Keratinocyte (primary cell): ENCODE measurements around the gene CSK. TPM values are rescaled to one million over a fixed set of nuclear protein-coding genes. Genes with fewer than 3 reads are reported as not detected.

Experiments
- DNase-seq: peaks from one replicate; pipeline ENCODE4 v3.0.0-alpha.2; 2011; ENCODE audit warnings: low read depth, missing footprints, low spot score
- FAIRE-seq: peaks from 2 replicates; lab custom pipeline; 2011; peaks lifted over from hg19 to GRCh38; lab: Jason Lieb, UNC
- H2AFZ ChIP-seq: 2 replicates; pipeline ENCODE4 v1.6.0; 2012; ENCODE audit warnings: low read length, control low read depth, inconsistent platforms; ENCODE audit not compliant: control insufficient read depth
- H3K27ac ChIP-seq: 2 replicates; pipeline ENCODE4 v1.5.1; 2011; ENCODE audit warnings: low read length; ENCODE audit not compliant: control insufficient read depth, insufficient read depth
- H3K27me3 ChIP-seq: 3 replicates; pipeline ENCODE4 v1.6.0; 2011; ENCODE audit warnings: low read length; ENCODE audit not compliant: control insufficient read depth, insufficient read depth; ENCODE audit errors: extremely low read depth
- H3K36me3 ChIP-seq, 2 experiments: 2 replicates in 1 of 2; 3 replicates in 1 of 2; pipeline ENCODE4 v1.5.1; 2011; ENCODE audit warnings: low read length in 2 of 2, mild to moderate bottlenecking in 1 of 2; ENCODE audit not compliant: control insufficient read depth in 2 of 2, insufficient read depth in 2 of 2; ENCODE audit errors: extremely low read depth in 1 of 2
- H3K4me1 ChIP-seq: 3 replicates; pipeline ENCODE4 v1.5.1; 2011; ENCODE audit warnings: low read length; ENCODE audit not compliant: control insufficient read depth, insufficient read depth; ENCODE audit errors: extremely low read depth
- H3K4me2 ChIP-seq: 3 replicates; pipeline ENCODE4 v1.6.0; 2011; ENCODE audit warnings: low read depth, low read length; ENCODE audit not compliant: control insufficient read depth, insufficient read depth; ENCODE audit errors: extremely low read depth
- H3K4me3 ChIP-seq, 3 experiments: fragments of 200-600 bp in 1 of 3; sonication (generic) in 1 of 3; 2 replicates in 2 of 3; 3 replicates in 1 of 3; pipeline ENCODE4 v1.5.1; 2011 to 2016; ENCODE audit warnings: low read length in 3 of 3, mild to moderate bottlenecking in 3 of 3, control low read depth in 2 of 3, inconsistent platforms in 1 of 3, low read depth in 1 of 3, mixed read lengths in 1 of 3, mixed run types in 1 of 3, moderate library complexity in 1 of 3; ENCODE audit not compliant: control insufficient read depth in 2 of 3, insufficient read depth in 2 of 3; ENCODE audit errors: extremely low read depth in 1 of 3
- H3K79me2 ChIP-seq: 2 replicates; pipeline ENCODE4 v1.6.0; 2012; ENCODE audit warnings: low read length; ENCODE audit not compliant: control insufficient read depth, insufficient read depth
- H3K9ac ChIP-seq: 3 replicates; pipeline ENCODE4 v1.6.0; 2011; ENCODE audit warnings: low read length; ENCODE audit not compliant: control insufficient read depth, insufficient read depth; ENCODE audit errors: extremely low read depth
- H3K9me1 ChIP-seq: 3 replicates; pipeline ENCODE4 v1.6.0; 2011; ENCODE audit warnings: low read length; ENCODE audit not compliant: control insufficient read depth, insufficient read depth; ENCODE audit errors: extremely low read depth
- H3K9me3 ChIP-seq: 2 replicates; pipeline ENCODE4 v1.5.1; 2012; ENCODE audit warnings: low read depth, low read length; ENCODE audit not compliant: control insufficient read depth
- H4K20me1 ChIP-seq: 3 replicates; pipeline ENCODE4 v1.6.0; 2011; ENCODE audit warnings: low read length; ENCODE audit not compliant: control insufficient read depth, insufficient read depth; ENCODE audit errors: extremely low read depth
- CTCF ChIP-seq, 3 experiments: IDR thresholded peaks in 1 of 3; conservative IDR thresholded peaks in 1 of 3; optimal IDR thresholded peaks in 1 of 3; 2 replicates in 2 of 3; 3 replicates in 1 of 3; pipeline versions ENCODE3 to v1.5.1; 2011; ENCODE audit warnings: low read length in 3 of 3, mild to moderate bottlenecking in 3 of 3, moderate library complexity in 2 of 3, control low read depth in 1 of 3, inconsistent platforms in 1 of 3; ENCODE audit not compliant: insufficient read depth in 2 of 3; ENCODE audit errors: extremely low read depth in 1 of 3
- EZH2 ChIP-seq: IDR thresholded peaks from one replicate; pipeline ENCODE4 v1.6.1; 2012; ENCODE audit warnings: inconsistent platforms, mild to moderate bottlenecking, low read length, moderate library complexity
- dilution Hi-C: fragments of 300-500 bp; cut with MboI; formaldehyde crosslinking; loops from one replicate; pipeline ENCODE4 v1.7.0; 2020; ENCODE audit warnings: low sequenced_read_pairs; ENCODE audit not compliant: extremely low pct_ligation_motif_present
- polyA plus RNA-seq, 5 experiments: library from polyadenylated mRNA; depleted of rRNA in 3 of 5; stranded (reverse) in 3 of 5; stranded (forward) in 1 of 5; unstranded in 1 of 5; fragments of >200 nt; gene quantifications; 1 replicate in 1 of 5; 2 replicates in 3 of 5; 3 replicates in 1 of 5; pipeline versions ENCODE4 v1.2.1 to v1.2.3, GENCODE V29; 2011 to 2012; ENCODE audit warnings: missing spikeins in 2 of 5, low read depth in 1 of 5, low replicate concordance in 1 of 5

Gene CSK
- polyA plus RNA-seq, 1 donor (not counting 4 experiments of a cell fraction or from before 2014, with no cell fraction given): 17.2 TPM

GRCh38 chr15:74802862-74803447, 21.1 kb downstream of the CSK start:
- no peak overlapping the region for H2AFZ ChIP-seq
- H3K36me3 ChIP-seq: peaks cover 31 to 35% of the 10 kb centered on the region in 2 experiments
- no peak overlapping the region for H3K27ac ChIP-seq
- H3K9me1 ChIP-seq: no peaks in the 10 kb centered on the region
- dilution Hi-C loops: no loop called here
- peaks cover under 1% of the 10 kb centered on the region for H4K20me1 ChIP-seq
- peaks cover 6% of the 10 kb centered on the region for H3K79me2 ChIP-seq
- no peak for DNase-seq
- TF ChIP-seq CTCF (optimal IDR thresholded peaks at IDR 0.05 in 1 of 3, IDR thresholded peaks at IDR 0.05 in 1 of 3, conservative IDR thresholded peaks at IDR 0.05 in 1 of 3; ENCODE audit: extremely low read depth in 1 of 3, insufficient read depth in 2 of 3, low read length in 3 of 3) (no peak), EZH2 (no peak)
- peaks cover 17% of the 10 kb centered on the region for H3K4me1 ChIP-seq
- H3K4me2 ChIP-seq: no peak overlapping the region
- no peaks in the 10 kb centered on the region for H3K27me3 ChIP-seq
- no peaks in the 10 kb centered on the region for H3K9me3 ChIP-seq
- no peak overlapping the region for H3K4me3 ChIP-seq
- no peak overlapping the region for H3K9ac ChIP-seq
- FAIRE-seq: no peak

- H3K36me3 ChIP-seq: peaks cover 24 to 27% of the 10 kb centered on the region in 2 experiments
- no peak for TF ChIP-seq CTCF (optimal IDR thresholded peaks at IDR 0.05 in 1 of 3, IDR thresholded peaks at IDR 0.05 in 1 of 3, conservative IDR thresholded peaks at IDR 0.05 in 1 of 3; ENCODE audit: extremely low read depth in 1 of 3, insufficient read depth in 2 of 3, low read length in 3 of 3)
- TF ChIP-seq EZH2: no peak
- H3K9ac ChIP-seq: no peak overlapping the region
These were observed 23.1 kb downstream of the CSK start for GRCh38 chr15:74804935-74805334.

More at GRCh38 chr15:74804935-74805334, 23.1 kb downstream of the CSK start:
- Histone ChIP-seq H3K9me1 (no peaks in the 10 kb centered on the region), H2AFZ (no peak overlapping the region), H3K79me2 (no peaks in the 10 kb centered on the region), H3K27me3 (no peaks in the 10 kb centered on the region), H3K27ac (no peak overlapping the region), H4K20me1 (peaks cover 3% of the 10 kb centered on the region), H3K4me1 (peaks cover 13% of the 10 kb centered on the region), H3K4me3 (no peak overlapping the region), H3K4me2 (no peak overlapping the region), H3K9me3 (no peaks in the 10 kb centered on the region)
- dilution Hi-C loops: no loop called here
- DNase-seq: no peak
- FAIRE-seq: no peak
